Liver (tissue), 3 donors: Measurements from ENCODE around the gene USHBP1.

Experiments used
- EGR1 ChIP-seq, 2 donors: IDR thresholded peaks; 2 replicates each; pipeline ENCODE4 v1.6.1; 2016 to 2018; ENCODE audit warnings: antibody characterized with exemption in 2 of 2, low read depth in 2 of 2
- FOXA1 ChIP-seq: IDR thresholded peaks from 2 replicates; pipeline ENCODE4 v1.6.1; 2016; ENCODE audit warnings: antibody characterized with exemption
- NR2F2 ChIP-seq: IDR thresholded peaks from 2 replicates; pipeline ENCODE4 v1.6.1; 2016; ENCODE audit warnings: antibody characterized with exemption
- TAF1 ChIP-seq: conservative IDR thresholded peaks from 2 replicates; pipeline ENCODE4 v1.6.1; 2016; ENCODE audit warnings: antibody characterized with exemption, mild to moderate bottlenecking
- YY1 ChIP-seq: IDR thresholded peaks from 2 replicates; pipeline ENCODE4 v1.6.1; 2016; ENCODE audit warnings: antibody characterized with exemption, mild to moderate bottlenecking
- TF ChIP-seq, protein P1 (sequence below): fragments of 150-350 bp; IDR thresholded peaks from 2 replicates; pipeline ENCODE4 v1.5.1; 2017; ENCODE audit warnings: improper control_type of control experiment, low read depth, low read length; ENCODE audit not compliant: missing input control
- TF ChIP-seq, protein P2 (sequence below): IDR thresholded peaks from 2 replicates; pipeline ENCODE4 v1.6.1; 2016; ENCODE audit warnings: antibody characterized with exemption, mild to moderate bottlenecking
- TF ChIP-seq, protein P3 (sequence below): IDR thresholded peaks from 2 replicates; pipeline ENCODE4 v1.6.1; 2016; ENCODE audit warnings: antibody characterized with exemption
- donor health status: healthy.
- donor health status: healthy.

DNA sequence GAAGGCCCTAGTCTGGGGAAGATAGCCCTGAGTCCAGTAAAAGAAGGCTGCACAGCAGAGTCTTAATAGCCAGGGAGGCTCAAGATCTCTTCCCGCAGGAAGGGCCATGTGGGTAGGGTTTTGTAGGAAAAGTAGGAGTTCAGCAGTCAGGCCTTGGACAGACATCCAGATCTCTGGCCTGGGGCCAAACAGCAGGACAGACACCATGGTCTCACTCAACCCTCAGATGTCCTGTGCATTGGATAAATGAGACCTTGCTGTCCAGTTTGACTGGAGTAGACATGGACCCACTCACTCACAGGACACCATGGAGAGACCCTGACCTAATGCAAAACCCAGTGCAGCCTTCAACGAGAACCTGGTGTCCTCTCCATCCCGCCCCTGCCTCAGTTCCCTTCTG is 34.7 kb downstream of the USHBP1 start:
- TF ChIP-seq EGR1 (IDR thresholded peaks at IDR 0.05; ENCODE audit: low read depth in 2 of 2) = no peak
- TF ChIP-seq, protein P1, sequence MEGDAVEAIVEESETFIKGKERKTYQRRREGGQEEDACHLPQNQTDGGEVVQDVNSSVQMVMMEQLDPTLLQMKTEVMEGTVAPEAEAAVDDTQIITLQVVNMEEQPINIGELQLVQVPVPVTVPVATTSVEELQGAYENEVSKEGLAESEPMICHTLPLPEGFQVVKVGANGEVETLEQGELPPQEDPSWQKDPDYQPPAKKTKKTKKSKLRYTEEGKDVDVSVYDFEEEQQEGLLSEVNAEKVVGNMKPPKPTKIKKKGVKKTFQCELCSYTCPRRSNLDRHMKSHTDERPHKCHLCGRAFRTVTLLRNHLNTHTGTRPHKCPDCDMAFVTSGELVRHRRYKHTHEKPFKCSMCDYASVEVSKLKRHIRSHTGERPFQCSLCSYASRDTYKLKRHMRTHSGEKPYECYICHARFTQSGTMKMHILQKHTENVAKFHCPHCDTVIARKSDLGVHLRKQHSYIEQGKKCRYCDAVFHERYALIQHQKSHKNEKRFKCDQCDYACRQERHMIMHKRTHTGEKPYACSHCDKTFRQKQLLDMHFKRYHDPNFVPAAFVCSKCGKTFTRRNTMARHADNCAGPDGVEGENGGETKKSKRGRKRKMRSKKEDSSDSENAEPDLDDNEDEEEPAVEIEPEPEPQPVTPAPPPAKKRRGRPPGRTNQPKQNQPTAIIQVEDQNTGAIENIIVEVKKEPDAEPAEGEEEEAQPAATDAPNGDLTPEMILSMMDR = no peak
- no peak for TF ChIP-seq YY1
- no peak for TF ChIP-seq FOXA1
- TF ChIP-seq NR2F2 = no peak
- TF ChIP-seq, protein P2, sequence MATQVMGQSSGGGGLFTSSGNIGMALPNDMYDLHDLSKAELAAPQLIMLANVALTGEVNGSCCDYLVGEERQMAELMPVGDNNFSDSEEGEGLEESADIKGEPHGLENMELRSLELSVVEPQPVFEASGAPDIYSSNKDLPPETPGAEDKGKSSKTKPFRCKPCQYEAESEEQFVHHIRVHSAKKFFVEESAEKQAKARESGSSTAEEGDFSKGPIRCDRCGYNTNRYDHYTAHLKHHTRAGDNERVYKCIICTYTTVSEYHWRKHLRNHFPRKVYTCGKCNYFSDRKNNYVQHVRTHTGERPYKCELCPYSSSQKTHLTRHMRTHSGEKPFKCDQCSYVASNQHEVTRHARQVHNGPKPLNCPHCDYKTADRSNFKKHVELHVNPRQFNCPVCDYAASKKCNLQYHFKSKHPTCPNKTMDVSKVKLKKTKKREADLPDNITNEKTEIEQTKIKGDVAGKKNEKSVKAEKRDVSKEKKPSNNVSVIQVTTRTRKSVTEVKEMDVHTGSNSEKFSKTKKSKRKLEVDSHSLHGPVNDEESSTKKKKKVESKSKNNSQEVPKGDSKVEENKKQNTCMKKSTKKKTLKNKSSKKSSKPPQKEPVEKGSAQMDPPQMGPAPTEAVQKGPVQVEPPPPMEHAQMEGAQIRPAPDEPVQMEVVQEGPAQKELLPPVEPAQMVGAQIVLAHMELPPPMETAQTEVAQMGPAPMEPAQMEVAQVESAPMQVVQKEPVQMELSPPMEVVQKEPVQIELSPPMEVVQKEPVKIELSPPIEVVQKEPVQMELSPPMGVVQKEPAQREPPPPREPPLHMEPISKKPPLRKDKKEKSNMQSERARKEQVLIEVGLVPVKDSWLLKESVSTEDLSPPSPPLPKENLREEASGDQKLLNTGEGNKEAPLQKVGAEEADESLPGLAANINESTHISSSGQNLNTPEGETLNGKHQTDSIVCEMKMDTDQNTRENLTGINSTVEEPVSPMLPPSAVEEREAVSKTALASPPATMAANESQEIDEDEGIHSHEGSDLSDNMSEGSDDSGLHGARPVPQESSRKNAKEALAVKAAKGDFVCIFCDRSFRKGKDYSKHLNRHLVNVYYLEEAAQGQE = no peak
- TF ChIP-seq, protein P3, sequence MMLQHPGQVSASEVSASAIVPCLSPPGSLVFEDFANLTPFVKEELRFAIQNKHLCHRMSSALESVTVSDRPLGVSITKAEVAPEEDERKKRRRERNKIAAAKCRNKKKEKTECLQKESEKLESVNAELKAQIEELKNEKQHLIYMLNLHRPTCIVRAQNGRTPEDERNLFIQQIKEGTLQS = no peak
- TF ChIP-seq TAF1 = no peak
